ENCODE results near the gene CERS2. TPM values are rescaled to one million over a fixed set of nuclear protein-coding genes. Genes with fewer than 3 reads are reported as not detected.

CERS2 gene
- total and polyA plus RNA-seq, 2 of the 13 experiments (the other 11 are each of a cell fraction or from before 2014, with no cell fraction given): 269 to 298 TPM

DNA sequence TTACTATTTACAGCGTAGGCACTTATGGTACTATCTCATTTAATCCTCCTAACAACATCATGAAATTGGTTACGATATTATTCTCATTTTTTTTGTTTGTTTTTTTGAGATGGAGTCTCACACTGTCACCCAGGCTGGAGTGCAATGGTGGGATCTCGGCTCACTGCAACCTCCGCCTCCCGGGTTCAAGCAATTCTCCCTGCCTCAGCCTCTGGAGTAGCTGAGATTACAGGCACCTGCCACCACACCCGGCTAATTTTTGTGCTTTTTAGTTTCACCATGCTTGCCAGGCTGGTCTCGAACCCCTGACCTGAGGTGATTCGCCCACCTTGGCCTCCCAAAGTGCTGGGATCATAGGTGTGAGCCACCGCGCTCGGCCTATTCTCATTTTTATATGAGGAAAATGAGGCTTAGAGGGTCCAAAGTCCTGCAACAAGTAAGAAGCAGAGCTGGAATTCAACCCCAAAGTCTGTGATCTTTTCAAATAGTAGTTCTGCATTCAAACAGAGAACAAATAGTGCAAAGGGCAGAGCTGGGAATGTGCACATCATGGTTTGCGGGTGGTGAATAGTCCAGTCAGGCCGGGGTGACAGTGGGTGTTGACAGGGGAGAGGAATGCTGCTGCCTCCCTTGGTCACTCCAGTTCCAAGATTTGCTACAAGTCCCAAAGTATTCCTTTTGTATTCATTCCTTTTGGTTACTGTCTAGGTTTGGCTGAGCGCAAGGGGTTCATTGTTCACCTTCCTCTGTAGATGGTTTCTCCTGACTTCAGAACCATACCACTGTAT lies 38.2 kb upstream of the CERS2 start (continued):
- TF ChIP-seq ZNF33A (CRISPR knock-in tag; IDR thresholded peaks at IDR 0.05; ENCODE audit: borderline replicate concordance) (peak; percentile 7; the same call in 1 of the 2 replicates), NR2F2 (IDR thresholded peaks at IDR 0.05; ENCODE audit: borderline replicate concordance, low read depth) (peak; percentile 19; the same call in 1 of the 2 replicates), MAFF (IDR thresholded peaks at IDR 0.05; ENCODE audit: low read depth, low read length) (peak; percentile 47), ASH2L (IDR thresholded peaks at IDR 0.05; ENCODE audit: insufficient read length, low read depth, low read length) (peak; percentile 86), ARNT2 (CRISPR knock-in tag; IDR thresholded peaks at IDR 0.05; ENCODE audit: low read depth) (0 out of 2 replicates have a peak, but pooled peaks have one; percentile 30), MAFK (conservative IDR thresholded peaks at IDR 0.05 in 1 of 2, IDR thresholded peaks at IDR 0.05 in 1 of 2; ENCODE audit: low read length in 2 of 2) (peak; percentile 34 to 43; a peak in 2 of 4 replicates), ZNF30 (CRISPR knock-in tag; IDR thresholded peaks at IDR 0.05) (no peak), MEIS1 (CRISPR knock-in tag; IDR thresholded peaks at IDR 0.05; ENCODE audit: borderline replicate concordance) (0 out of 2 replicates have a peak, but pooled peaks have one; percentile 59), GATAD2A (CRISPR knock-in tag; IDR thresholded peaks at IDR 0.05) (peak; percentile 87), ZNF460 (CRISPR knock-in tag; IDR thresholded peaks at IDR 0.05; ENCODE audit: borderline replicate concordance) (peak; percentile 99), PITX1 (CRISPR knock-in tag; IDR thresholded peaks at IDR 0.05) (0 out of 2 replicates have a peak, but pooled peaks have one; percentile 47), GATA4 (IDR thresholded peaks at IDR 0.05; ENCODE audit: borderline replicate concordance, low read depth) (peak; percentile 14; the same call in 1 of the 2 replicates), PPARG (CRISPR knock-in tag; conservative IDR thresholded peaks at IDR 0.05) (peak; percentile 92), BORCS8-MEF2B (CRISPR knock-in tag; IDR thresholded peaks at IDR 0.05) (0 out of 2 replicates have a peak, but pooled peaks have one; percentile 32), ZNF883 (CRISPR knock-in tag; IDR thresholded peaks at IDR 0.05; ENCODE audit: not compliant biosample characterization) (no peak), ZFX (CRISPR knock-in tag; IDR thresholded peaks at IDR 0.05; ENCODE audit: low read depth) (peak; percentile 58), TARDBP (CRISPR knock-in tag; IDR thresholded peaks at IDR 0.05) (peak; percentile 83), GFI1 (CRISPR knock-in tag; IDR thresholded peaks at IDR 0.05; ENCODE audit: borderline replicate concordance) (peak; percentile 65; the same call in 1 of the 2 replicates), ZNF660 (CRISPR knock-in tag; IDR thresholded peaks at IDR 0.05; ENCODE audit: borderline replicate concordance, low read depth) (no peak), CENPT (CRISPR knock-in tag; IDR thresholded peaks at IDR 0.05; ENCODE audit: low read depth) (no peak), SMC3 (IDR thresholded peaks at IDR 0.05; ENCODE audit: low read length) (peak; percentile 34)
- TF ChIP-seq, protein P1, sequence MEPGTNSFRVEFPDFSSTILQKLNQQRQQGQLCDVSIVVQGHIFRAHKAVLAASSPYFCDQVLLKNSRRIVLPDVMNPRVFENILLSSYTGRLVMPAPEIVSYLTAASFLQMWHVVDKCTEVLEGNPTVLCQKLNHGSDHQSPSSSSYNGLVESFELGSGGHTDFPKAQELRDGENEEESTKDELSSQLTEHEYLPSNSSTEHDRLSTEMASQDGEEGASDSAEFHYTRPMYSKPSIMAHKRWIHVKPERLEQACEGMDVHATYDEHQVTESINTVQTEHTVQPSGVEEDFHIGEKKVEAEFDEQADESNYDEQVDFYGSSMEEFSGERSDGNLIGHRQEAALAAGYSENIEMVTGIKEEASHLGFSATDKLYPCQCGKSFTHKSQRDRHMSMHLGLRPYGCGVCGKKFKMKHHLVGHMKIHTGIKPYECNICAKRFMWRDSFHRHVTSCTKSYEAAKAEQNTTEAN (CRISPR knock-in tag; conservative IDR thresholded peaks at IDR 0.05): 0 out of 2 replicates have a peak, but pooled peaks have one; percentile 48
- TF ChIP-seq, protein P2, sequence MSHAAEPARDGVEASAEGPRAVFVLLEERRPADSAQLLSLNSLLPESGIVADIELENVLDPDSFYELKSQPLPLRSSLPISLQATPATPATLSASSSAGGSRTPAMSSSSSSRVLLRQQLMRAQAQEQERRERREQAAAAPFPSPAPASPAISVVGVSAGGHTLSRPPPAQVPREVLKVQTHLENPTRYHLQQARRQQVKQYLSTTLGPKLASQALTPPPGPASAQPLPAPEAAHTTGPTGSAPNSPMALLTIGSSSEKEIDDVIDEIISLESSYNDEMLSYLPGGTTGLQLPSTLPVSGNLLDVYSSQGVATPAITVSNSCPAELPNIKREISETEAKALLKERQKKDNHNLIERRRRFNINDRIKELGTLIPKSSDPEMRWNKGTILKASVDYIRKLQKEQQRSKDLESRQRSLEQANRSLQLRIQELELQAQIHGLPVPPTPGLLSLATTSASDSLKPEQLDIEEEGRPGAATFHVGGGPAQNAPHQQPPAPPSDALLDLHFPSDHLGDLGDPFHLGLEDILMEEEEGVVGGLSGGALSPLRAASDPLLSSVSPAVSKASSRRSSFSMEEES (CRISPR knock-in tag; IDR thresholded peaks at IDR 0.05): peak; percentile 20; the same call in 1 of the 2 replicates
- TF ChIP-seq, protein P3, sequence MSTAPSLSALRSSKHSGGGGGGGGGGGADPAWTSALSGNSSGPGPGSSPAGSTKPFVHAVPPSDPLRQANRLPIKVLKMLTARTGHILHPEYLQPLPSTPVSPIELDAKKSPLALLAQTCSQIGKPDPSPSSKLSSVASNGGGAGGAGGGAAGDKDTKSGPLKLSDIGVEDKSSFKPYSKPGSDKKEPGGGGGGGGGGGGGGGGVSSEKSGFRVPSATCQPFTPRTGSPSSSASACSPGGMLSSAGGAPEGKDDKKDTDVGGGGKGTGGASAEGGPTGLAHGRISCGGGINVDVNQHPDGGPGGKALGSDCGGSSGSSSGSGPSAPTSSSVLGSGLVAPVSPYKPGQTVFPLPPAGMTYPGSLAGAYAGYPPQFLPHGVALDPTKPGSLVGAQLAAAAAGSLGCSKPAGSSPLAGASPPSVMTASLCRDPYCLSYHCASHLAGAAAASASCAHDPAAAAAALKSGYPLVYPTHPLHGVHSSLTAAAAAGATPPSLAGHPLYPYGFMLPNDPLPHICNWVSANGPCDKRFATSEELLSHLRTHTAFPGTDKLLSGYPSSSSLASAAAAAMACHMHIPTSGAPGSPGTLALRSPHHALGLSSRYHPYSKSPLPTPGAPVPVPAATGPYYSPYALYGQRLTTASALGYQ (CRISPR knock-in tag; IDR thresholded peaks at IDR 0.05): peak; percentile 65; the same call in 1 of the 2 replicates
